Heart right ventricle (tissue), 16 donors: ENCODE results near the gene VPREB1. TPM values are rescaled to one million over a fixed set of nuclear protein-coding genes. Genes with fewer than 3 reads are reported as not detected.

ENCODE experiments used
- ATAC-seq, 8 donors: fragments of 200-7000 bp; cut with Tn5 transposase; one replicate each; pipeline ENCODE4 v1.9.1; 2020; ENCODE audit warnings: mild to moderate bottlenecking in 8 of 8, moderate library complexity in 8 of 8, moderate number of reproducible peaks in 1 of 8
- DNase-seq, 2 donors: peaks; one replicate each; pipeline ENCODE4 v3.0.0-alpha.2; 2020
- H3K27ac ChIP-seq, 10 donors: fragments of 200-600 bp; sonication (generic) in 2 of 10; one replicate each; pipeline versions ENCODE4 v1.5.0 to v1.8.0; 2020 to 2022; ENCODE audit warnings: mild to moderate bottlenecking in 3 of 10
- H3K27me3 ChIP-seq, 7 donors: fragments of 200-600 bp; one replicate each; pipeline ENCODE4 v1.8.0; 2021 to 2022; ENCODE audit warnings: mild to moderate bottlenecking in 2 of 7
- H3K36me3 ChIP-seq, 9 donors: fragments of 200-600 bp; sonication (generic) in 1 of 9; one replicate each; pipeline versions ENCODE4 v1.5.0 to v1.8.0; 2020 to 2022; ENCODE audit warnings: mild to moderate bottlenecking in 2 of 9
- H3K4me1 ChIP-seq, 9 donors: fragments of 200-600 bp; sonication (generic) in 1 of 9; one replicate each; pipeline versions ENCODE4 v1.5.0 to v1.8.0; 2020 to 2022; ENCODE audit warnings: mild to moderate bottlenecking in 4 of 9
- H3K4me3 ChIP-seq, 10 donors: fragments of 200-600 bp; sonication (generic) in 2 of 10; one replicate each; pipeline versions ENCODE4 v1.5.0 to v1.8.0; 2020 to 2022; ENCODE audit warnings: mild to moderate bottlenecking in 7 of 10, moderate library complexity in 2 of 10
- H3K9me3 ChIP-seq, 11 donors: fragments of 200-600 bp in 10 of 11; sonication (generic) in 2 of 11; one replicate each; pipeline versions ENCODE4 v1.5.0 to v1.8.0; 2013 to 2022; ENCODE audit warnings: mild to moderate bottlenecking in 2 of 11, control low read depth in 1 of 11, moderate library complexity in 1 of 11
- WGBS, 2 donors: extraction: QIAGEN DNeasy Blood & Tissue Kit; methylation state at CpG; one replicate each; pipeline ENCODE4 v1.1.7; 2013; ENCODE audit warnings: inconsistent platforms in 1 of 2; 5-methylcytosine and 5-hydroxymethylcytosine counted together
- intact Hi-C, 10 donors: fragments of 100-400 bp; cut with DNase I; formaldehyde crosslinking; loops; one replicate each; pipeline versions ENCODE4 v1.11.1 to v1.14.2; 2022
- polyA plus RNA-seq, 2 donors: library from polyadenylated mRNA; stranded (reverse); fragments of 200-250 nt; gene quantifications; one replicate each; pipeline ENCODE4 v1.2.3, GENCODE V29; 2013
- total RNA-seq, 10 donors: library from RNA; stranded (reverse); fragmentation: NEBNext Ultra II Directional in 3 of 10; extraction: Animal tissue kit (Norgen Biotek cat#: 25700) in 3 of 10; gene quantifications; one replicate each; pipeline versions ENCODE4 v1.2.1 to v1.2.4, GENCODE V29; 2021 to 2023
- TF ChIP-seq, protein P1 (sequence below), 9 donors: fragments of 200-600 bp; sonication (generic) in 2 of 9; IDR thresholded peaks; one replicate each; pipeline versions ENCODE4 v1.5.0 to v1.8.0; 2021 to 2022; ENCODE audit warnings: antibody characterized with exemption in 9 of 9, mild to moderate bottlenecking in 5 of 9, moderate library complexity in 1 of 9
- donor health status: Arrhythmogenic right ventricular cardiomyopathy.
- donor health status: ischemic (EF 13 %, LVEDD 7.1; RV severe dilation, severe dysfunction).
- donor health status: healthy with polysubstance abuse.
- donor health status: DM: no; HTN: yes; CAD: no.
- donor health status: DM: no; HTN: no; CAD: no.
- donor health status: ischemic (EF 25% LVEDD 6.9; RV normal size, moderate dysfunction).
- donor health status: ischemic (EF 25% LVEDD 5.7; RV mildly dilated, moderate dysfunction).
- donor health status: healthy.
- donor health status: DM: yes; HTN: yes; CAD: no.
- donor health status: Ischemic cardiomyopathy.
- donor health status: ischemic (EF 35%, LVEDD 5.7; RV mildly dilated, moderate dysfunction).
- donor health status: nonischemic (EF 11% LVEDD 7.7; RV severe dilation, severe dysfunction).
- donor health status: DM: yes; HTN: yes; CAD: no.
- donor health status: PGD.
- donor health status: ischemic (EF 29% LVEDD 5.4; RV normal size, mild dysfunction).
- donor health status: nonischemic (EF 23%, LVEDD 6.1; RV moderate dilation, normal function).

The VPREB1 gene
- total and polyA plus RNA-seq, 12 donors: not detected

- intact Hi-C loops: no loop called here
- Histone ChIP-seq H3K9me3 (no peaks in the 10 kb centered on the region), H3K27me3 (peaks cover 0 to 62% (median 55%) of the 10 kb centered on the region in 7 donors), H3K4me3 (no peak overlapping the region), H3K4me1 (no peaks in the 10 kb centered on the region), H3K27ac (no peak overlapping the region), H3K36me3 (no peaks in the 10 kb centered on the region)
- ATAC-seq (no peak), DNase-seq (no peak)
- TF ChIP-seq, protein P1, sequence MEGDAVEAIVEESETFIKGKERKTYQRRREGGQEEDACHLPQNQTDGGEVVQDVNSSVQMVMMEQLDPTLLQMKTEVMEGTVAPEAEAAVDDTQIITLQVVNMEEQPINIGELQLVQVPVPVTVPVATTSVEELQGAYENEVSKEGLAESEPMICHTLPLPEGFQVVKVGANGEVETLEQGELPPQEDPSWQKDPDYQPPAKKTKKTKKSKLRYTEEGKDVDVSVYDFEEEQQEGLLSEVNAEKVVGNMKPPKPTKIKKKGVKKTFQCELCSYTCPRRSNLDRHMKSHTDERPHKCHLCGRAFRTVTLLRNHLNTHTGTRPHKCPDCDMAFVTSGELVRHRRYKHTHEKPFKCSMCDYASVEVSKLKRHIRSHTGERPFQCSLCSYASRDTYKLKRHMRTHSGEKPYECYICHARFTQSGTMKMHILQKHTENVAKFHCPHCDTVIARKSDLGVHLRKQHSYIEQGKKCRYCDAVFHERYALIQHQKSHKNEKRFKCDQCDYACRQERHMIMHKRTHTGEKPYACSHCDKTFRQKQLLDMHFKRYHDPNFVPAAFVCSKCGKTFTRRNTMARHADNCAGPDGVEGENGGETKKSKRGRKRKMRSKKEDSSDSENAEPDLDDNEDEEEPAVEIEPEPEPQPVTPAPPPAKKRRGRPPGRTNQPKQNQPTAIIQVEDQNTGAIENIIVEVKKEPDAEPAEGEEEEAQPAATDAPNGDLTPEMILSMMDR (IDR thresholded peaks at IDR 0.05): no peak
- 73 to 75% methylated on average over 13 of the region's 13 CpGs for WGBS, 2 donors
These were observed 5.2 kb upstream of the VPREB1 start for GRCh38 chr22:22239311-22239939.

DNA sequence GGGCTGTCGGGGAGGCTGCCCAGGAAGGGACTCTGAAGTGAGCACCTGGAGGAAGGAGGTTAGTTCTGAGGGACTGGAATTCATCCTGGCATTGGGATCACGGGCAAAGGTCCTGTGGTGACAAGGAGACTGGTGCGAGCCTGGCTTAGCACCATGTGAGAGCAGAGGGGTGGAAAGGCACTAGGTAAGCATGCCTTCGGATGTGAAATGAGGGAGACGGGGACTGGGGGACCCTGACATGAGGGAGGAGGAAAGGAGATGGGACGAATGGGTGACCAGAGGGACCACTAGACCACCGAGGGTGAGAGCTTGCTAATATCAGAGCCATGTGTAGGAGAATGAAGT, 3.1 kb upstream of the VPREB1 start:
- WGBS, 2 donors: 73 to 79% methylated on average over 6 to 7 of the region's 7 CpGs
- TF ChIP-seq, protein P1 (IDR thresholded peaks at IDR 0.05): no peak
- H3K27me3 ChIP-seq: peaks cover 0 to 73% (median 59%) of the 10 kb centered on the region in 7 donors
- ATAC-seq (no peak), DNase-seq (no peak)
- H3K4me3 ChIP-seq: no peak overlapping the region
- H3K9me3 ChIP-seq: no peaks in the 10 kb centered on the region
- no peak overlapping the region for H3K27ac ChIP-seq
- no peaks in the 10 kb centered on the region for H3K4me1 ChIP-seq
- no peaks in the 10 kb centered on the region for H3K36me3 ChIP-seq
- intact Hi-C loops: no loop called here

DNA sequence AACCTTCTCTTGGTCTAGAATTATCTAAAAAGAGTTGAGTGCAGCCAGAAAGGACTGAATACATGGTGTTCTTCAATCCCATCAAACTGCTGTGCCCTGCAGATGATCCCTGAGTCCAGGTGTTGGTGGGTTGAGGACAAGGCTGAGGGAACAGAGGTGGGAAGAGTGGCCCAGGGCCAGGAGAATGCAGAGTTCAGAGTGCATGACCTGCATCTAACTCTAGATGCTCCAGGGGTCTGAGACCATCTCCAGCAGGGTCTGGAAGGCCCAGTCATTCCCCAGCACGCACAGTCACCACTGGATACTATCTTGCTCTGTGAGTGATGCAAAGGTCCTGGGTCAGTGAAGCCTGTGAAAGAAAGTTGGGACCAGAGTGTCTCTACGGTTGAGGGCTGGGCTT, 2.1 kb upstream of the VPREB1 start:
- 55 to 61% methylated on average over 2 of the region's 2 CpGs for WGBS, 2 donors
- no peak for ATAC-seq
- Histone ChIP-seq H3K4me3 (no peak overlapping the region), H3K27ac (no peak overlapping the region), H3K27me3 (peaks cover 0 to 77% (median 55%) of the 10 kb centered on the region in 7 donors), H3K9me3 (no peaks in the 10 kb centered on the region), H3K4me1 (no peaks in the 10 kb centered on the region), H3K36me3 (no peaks in the 10 kb centered on the region)
- intact Hi-C loops: no loop called here
- DNase-seq: no peak
- TF ChIP-seq, protein P1 (IDR thresholded peaks at IDR 0.05): no peak

DNA sequence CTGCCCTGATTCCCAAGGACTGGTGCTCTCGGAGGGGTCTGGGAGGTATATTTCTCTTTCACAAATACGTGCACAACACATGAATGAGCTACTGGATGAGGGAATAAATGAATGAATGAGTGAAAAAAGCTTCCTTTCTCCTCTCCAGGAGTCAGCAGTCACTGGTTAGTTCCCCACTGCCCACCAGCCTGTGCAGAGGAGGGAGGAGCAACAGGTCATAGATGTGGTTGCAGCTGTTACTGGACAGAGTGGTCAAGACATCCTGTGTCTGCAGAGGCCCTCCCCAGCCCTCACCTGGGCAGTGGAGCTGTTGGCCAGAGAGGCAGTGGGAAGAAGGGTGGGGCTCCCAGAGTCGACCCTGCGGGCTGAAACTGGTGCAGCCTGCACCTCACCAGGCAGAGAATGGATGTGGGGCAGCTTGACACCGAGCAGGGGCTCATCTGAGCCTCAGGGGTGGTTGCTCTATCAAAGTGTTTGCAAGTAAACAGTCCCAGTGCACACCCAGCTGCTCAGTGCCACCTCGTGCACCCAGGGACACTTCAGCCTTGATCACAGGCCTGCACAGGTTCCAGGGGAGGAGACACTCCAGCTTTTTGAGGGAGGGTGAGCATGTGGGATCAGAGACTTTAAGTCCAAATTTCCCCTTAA, 1.4 kb upstream of the VPREB1 start:
- Histone ChIP-seq H3K4me3 (no peak overlapping the region), H3K9me3 (no peaks in the 10 kb centered on the region), H3K36me3 (no peaks in the 10 kb centered on the region), H3K4me1 (no peaks in the 10 kb centered on the region), H3K27me3 (peaks cover 0 to 80% (median 58%) of the 10 kb centered on the region in 7 donors), H3K27ac (no peak overlapping the region)
- ATAC-seq (no peak), DNase-seq (no peak)
- TF ChIP-seq, protein P1 (IDR thresholded peaks at IDR 0.05): no peak
- intact Hi-C loops: no loop called here
- 57 to 58% methylated on average over 6 of the region's 6 CpGs for WGBS, 2 donors
